Islet of Langerhans (tissue), 1 donor: ENCODE data around the gene PKIB.

ENCODE experiments used
- FAIRE-seq: peaks from one replicate; lab custom pipeline; 2011; peaks lifted over from hg19 to GRCh38; lab: Jason Lieb, UNC

Gene PKIB

GRCh38 chr6:122621638-122622037, 11.4 kb downstream of the PKIB start:
- FAIRE-seq: no peak

- FAIRE-seq: no peak
These were observed 12.3 kb downstream of the PKIB start for GRCh38 chr6:122622479-122622878.

- no peak for FAIRE-seq
These were observed 13.1 kb downstream of the PKIB start for GRCh38 chr6:122623279-122623678.

- FAIRE-seq: no peak
These were observed 14.6 kb downstream of the PKIB start for GRCh38 chr6:122624853-122625252.

GRCh38 chr6:122628714-122629113, 18.5 kb downstream of the PKIB start:
- no peak for FAIRE-seq

- no peak for FAIRE-seq
These were observed 21.5 kb downstream of the PKIB start for GRCh38 chr6:122631571-122632249.

GRCh38 chr6:122640366-122640765, 30.2 kb downstream of the PKIB start:
- no peak for FAIRE-seq

GRCh38 chr6:122641819-122642218, 31.6 kb downstream of the PKIB start:
- FAIRE-seq: no peak

GRCh38 chr6:122642604-122643003, 32.4 kb downstream of the PKIB start:
- FAIRE-seq: peak; percentile 96

GRCh38 chr6:122645256-122645655, 35.1 kb downstream of the PKIB start:
- FAIRE-seq: no peak

GRCh38 chr6:122647765-122648164, 37.6 kb downstream of the PKIB start:
- no peak for FAIRE-seq

GRCh38 chr6:122648726-122649125, 38.5 kb downstream of the PKIB start:
- FAIRE-seq: no peak

- FAIRE-seq: no peak
These were observed 39.5 kb downstream of the PKIB start for GRCh38 chr6:122649701-122650100.

- FAIRE-seq: no peak
These were observed 40.2 kb downstream of the PKIB start for GRCh38 chr6:122650403-122650802.

- no peak for FAIRE-seq
These were observed 40.8 kb downstream of the PKIB start for GRCh38 chr6:122651031-122651430.

- no peak for FAIRE-seq
These were observed 41.4 kb downstream of the PKIB start for GRCh38 chr6:122651604-122652003.

- FAIRE-seq: no peak
These were observed 42.2 kb downstream of the PKIB start for GRCh38 chr6:122652431-122652830.

GRCh38 chr6:122653094-122653493, 42.9 kb downstream of the PKIB start:
- no peak for FAIRE-seq

- FAIRE-seq: no peak
These were observed 43.8 kb downstream of the PKIB start for GRCh38 chr6:122654012-122654411.

GRCh38 chr6:122657601-122658000, 47.4 kb downstream of the PKIB start:
- FAIRE-seq: peak; percentile 60

- FAIRE-seq: no peak
These were observed 50.1 kb downstream of the PKIB start for GRCh38 chr6:122660296-122660695.

- FAIRE-seq: peak; percentile 58
These were observed 53.8 kb downstream of the PKIB start for GRCh38 chr6:122663981-122664380.

GRCh38 chr6:122665929-122666328, 55.7 kb downstream of the PKIB start:
- FAIRE-seq: no peak

- no peak for FAIRE-seq
These were observed 56.2 kb downstream of the PKIB start for GRCh38 chr6:122666418-122666817.

GRCh38 chr6:122669418-122669817, 59.2 kb downstream of the PKIB start:
- no peak for FAIRE-seq
